ENCODE measurements around the gene SPEF1.

SPEF1 gene

DNA sequence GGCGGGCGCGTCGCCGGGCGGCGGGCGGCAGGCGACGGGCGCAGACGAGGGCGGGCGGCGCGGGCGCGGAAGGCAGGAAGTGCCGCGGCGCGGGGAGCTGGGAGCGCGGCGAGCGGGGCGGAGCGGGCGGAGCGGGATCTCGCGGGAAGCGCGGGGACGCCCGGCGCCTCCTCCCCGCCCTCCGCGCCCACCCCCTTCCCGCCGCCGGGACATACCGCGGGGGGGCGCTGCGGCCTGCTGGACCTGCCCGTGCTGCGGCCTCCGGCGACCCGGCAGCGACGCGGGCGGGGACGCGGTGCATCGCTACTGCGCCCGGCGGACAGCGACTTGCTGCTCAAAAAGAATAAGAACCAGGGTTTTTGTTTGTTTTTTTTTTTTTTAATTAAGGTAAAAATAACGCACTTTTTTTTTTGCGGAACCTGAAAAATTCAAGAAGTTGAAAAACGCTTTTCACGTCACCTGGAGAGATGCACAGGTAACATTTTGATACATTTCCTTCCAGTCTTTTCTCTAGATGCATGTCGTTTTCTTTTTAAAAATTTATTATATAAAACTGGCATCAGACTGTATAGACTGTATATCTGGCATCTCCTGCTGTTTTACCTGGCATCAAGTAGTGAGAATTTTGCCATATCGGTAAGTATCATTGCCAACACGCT is 5.5 kb upstream of the SPEF1 start, which contains the start of gene CENPB:
CENPB (minus strand) TSS at position 76 of the 659 bp plus-strand sequence. CDS start 257 bp downstream, outside the sequence.
- peak; percentile 94 for DNase-seq

DNA sequence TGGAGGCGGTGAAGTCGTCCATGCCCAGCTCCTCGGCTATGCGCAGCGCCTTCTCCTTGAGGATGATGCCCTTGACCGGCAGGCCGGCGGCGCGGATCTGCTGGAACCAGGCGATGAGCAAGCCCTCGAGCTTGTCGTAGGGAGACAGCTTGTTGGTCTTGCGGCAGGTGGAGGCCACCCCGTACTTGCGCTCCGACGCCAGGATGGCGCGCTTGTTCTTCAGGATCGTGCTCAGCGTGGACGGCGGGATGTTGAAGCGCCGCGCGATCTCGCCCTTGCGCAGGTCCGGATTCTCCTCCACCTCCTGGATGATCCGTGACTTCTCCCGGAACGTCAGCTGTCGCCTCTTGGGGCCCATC is 4.9 kb upstream of the SPEF1 start:
- DNase-seq = peak; percentile 53

DNA sequence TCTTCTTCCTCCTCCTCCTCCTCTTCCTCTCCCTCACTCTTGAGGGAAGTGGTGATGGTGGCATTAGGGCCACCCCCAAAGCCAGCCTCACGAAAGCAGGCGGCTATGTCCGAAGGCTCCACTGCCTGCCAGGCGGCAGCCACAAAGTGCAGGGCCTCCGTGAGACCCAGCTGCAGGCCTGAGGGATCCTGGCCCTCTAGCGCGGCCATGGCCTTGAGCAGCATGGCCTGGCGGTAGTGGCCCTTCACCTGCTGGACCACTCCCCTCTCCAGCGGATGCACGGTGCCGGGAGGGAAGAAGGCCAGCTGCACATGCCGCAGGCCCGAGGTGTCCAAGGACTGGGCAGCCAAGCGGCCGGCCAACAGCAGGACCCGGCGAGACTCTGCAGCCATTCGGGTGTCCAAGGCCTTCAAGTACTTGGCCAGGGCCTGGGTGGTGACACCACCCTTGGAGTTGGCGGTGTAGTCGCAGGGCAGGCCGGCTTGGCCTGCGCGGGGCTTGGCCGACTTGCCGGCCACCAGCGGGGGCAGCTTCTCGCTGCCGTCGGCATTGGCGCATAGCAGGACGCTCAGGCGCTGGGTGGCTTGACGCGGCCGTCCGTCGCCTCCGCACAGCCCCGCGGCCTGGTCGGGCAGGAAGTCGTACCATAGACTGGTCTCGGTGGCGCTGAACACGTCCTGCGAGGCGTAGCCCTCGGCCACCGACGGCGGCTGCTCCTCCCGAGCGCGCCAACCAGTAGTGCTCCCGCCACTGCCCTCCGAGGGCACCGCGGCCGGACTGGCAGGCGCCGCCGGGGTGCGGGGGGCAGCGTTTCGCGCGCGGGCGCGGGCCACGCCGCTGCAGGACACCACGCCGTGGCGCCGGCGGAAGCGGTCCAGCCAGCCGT is 4.2 kb upstream of the SPEF1 start:
- DNase-seq = no peak

- DNase-seq = no peak
These were observed 3.6 kb upstream of the SPEF1 start for GRCh38 chr20:3784863-3785239.

- DNase-seq = no peak
These were observed 3.1 kb upstream of the SPEF1 start for GRCh38 chr20:3784216-3784853.

DNA sequence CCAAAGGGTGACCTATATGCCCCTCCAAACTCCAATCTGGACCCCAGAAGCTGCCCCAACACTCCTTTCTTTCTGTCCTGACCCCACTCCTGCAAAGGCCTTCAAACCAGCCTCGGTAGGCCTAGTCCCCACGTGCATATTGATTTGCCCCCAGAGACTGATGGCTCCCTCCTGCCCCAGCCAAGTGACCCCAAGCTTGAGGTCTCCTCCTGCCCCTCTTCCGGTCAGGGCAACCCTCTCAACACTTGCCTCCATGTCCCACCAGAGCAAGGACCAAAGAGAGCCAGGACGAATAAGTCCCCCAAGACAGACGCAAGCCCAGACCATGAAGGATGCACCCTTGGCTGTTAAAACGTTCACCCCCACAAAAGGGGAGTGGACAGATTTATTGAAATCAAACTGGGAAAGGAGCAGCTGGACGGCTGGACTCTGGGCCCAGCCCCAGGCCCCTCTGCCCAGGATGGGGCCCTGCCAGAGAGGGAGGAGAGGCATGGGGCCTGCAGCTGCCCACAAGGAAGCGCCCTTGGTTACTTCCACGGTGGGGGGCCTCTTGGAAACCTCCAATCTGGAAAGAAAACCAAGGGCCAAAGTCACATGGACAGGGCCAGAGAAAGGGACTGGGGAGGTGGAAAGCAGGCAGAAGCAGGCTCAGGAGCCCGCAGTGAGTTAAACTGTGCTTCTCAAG is 2.4 kb upstream of the SPEF1 start:
- no peak for DNase-seq

- DNase-seq = no peak
These were observed 1.8 kb upstream of the SPEF1 start for GRCh38 chr20:3783068-3783489.

DNA sequence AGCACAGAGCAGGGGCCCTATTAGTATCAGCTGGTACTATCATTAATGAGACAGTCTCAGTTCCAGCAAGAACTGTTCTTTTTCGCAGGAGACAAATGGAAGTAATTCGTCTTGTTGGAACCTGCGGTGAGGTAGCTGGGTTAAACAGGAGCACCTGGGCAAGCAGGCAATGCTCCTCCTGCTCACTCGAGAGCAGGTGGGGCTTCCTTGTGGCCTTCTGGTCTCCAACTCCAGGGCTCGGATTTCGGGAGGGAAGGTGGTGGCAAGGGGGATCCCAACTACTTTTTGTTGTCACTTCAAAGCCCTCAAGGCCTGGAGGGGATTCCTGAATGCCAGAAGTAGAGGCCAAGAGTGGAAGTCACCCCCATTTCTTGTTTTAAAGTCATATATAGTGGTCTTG is 1.3 kb upstream of the SPEF1 start:
- no peak for DNase-seq

DNA sequence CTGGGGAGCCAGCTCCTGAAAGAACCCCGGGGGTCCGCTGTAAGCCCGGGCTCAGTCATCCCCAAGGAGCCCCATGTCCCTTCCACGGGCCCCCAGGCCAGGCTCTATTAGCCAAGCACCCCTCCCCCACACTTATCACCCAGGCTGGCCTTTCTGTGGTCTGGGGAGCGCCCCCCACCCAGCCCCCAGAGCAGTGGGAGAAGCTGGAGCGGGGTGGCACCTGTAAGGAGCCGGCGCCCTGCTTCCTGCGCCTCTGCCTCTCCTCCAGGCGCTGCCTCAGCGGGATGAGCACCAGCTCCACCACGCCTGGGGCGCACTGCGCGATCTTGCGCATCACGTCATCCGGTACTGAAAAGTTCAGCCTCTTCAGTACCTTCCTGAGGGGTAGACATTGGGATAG is 2.3 kb downstream of the SPEF1 start:
- DNase-seq = no peak

DNA sequence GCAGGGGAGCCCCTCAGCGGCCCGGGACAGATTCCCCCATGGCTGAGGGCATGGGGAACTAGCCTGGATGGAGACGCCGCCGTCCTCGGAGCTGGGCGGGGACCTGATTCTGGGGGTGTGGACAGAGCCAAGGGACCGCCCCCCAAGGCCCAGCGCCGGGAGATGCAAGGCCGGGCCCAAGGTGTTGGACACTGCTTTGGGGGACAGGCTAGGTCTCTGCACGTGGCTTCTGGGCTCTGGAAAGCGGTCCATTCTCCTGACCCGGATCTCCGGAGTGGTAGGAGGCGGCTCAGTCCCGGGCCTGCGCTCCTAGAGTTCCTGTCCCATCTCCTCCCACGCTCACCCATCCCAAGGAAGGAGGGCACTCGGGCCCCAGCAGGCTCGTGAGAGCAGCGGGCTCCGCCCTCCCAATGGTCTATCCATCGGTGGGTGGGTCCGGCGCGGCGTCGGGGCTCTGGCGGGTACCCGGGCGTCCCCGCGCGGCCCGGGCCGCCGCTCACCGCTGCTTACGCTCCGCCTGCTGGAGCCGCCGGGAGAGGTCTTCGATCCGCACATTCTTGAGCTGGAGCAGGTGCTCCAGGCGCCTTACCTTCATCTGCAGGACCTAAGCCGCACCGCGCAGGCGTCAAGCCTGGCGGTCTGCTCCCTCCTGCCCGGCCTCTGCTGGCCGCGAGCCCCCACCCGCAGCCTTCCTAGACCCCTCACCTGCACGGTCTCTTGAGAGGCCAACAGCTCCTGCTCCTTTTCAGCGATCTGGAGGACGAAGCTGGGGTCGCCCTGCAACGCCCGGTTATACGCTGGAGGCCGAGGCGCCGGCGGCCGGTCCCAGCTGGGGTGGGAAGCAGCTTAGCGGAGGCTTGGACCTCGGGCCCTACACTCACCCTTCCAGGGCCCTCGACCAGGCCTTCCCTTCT is 3.3 kb downstream of the SPEF1 start:
- DNase-seq = peak; percentile 55

DNA sequence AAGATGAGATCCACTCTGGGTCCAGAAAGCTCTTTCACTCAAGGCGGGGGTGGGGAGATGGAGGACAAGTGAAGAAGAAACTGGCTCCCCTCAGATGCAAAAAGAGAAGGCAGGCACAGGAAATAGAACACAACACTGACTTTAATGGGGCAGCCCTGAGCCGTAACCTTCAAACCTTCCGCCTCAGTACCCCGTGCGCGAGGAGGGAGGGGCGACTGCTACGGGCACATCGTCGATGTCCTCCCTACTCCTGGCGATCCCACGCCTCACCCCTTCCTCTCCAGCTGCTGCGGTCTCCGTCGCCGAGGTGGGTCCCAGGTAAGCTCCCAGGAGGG is 3.9 kb downstream of the SPEF1 start:
- DNase-seq = no peak

DNA sequence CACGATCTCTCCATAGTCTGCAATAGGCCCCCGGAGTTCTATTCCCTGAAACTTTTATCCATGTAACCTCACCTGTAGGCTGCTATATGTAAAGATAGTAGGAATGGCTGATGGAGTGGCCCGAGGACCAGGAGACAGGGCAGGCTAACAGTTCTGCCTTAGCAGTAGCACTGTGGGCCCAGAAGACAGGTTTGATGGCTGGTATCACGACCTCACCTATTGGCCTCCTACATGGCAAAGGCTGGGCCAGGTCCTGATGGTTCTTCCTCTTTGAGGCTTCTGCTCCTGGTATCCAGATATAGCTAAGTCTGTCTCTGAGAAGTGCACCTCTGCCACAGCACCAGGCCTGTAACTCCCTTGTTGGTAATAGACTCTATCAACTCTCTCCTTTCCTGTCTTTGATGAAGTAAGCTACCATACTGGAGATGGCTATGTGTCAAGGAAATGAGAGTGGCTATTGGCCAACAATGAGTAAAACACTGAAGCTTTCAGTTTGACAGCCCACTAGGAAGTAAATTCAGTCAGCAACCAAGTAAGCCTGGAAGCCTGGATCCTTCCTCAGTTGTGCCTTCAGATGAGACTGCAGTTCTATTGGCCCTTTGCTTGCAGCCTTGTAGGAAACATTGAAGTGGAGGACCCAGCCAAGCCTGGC is 5.7 kb downstream of the SPEF1 start:
- no peak for DNase-seq

- no peak for DNase-seq
These were observed 9.6 kb downstream of the SPEF1 start for GRCh38 chr20:3771552-3772058.

DNA sequence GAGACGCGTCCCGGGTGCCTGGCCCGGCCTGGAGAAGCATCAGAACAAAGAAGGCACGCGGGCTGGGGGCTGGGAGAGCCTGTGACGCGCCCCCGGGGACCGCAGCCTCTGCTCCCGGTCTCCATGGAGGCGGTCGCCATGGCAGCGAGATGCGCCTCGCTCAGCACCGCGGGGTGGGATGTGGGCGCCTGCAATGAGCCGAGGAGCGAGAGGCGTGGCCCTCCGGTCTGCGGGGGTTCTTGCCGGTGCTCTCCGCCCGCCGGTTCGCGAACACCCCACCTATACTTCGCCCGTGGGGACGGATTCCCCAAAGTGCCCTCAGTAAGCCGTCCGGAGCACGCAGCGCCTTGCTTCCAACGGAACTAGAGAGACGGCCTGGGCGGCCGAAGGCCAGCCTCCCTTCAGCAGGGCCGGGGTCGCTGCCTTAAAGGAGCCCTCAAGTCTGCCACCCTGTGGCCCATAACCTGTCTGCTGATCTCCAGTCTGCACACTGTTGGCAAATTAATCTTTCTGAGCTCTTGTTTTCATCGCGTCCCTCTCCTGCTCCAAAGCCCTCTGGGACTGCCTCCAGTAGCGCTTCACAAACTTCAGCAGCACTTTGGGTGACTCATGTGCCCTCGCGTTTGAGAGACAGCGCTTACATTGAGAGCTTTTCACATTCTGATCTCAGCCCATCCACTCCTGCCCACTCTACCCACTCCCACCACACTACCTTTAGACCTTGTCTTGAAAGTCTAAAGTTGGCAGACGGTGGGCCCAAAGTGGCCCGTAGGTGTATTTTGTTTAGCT is 12.7 kb downstream of the SPEF1 start:
- peak; percentile 78 for DNase-seq

DNA sequence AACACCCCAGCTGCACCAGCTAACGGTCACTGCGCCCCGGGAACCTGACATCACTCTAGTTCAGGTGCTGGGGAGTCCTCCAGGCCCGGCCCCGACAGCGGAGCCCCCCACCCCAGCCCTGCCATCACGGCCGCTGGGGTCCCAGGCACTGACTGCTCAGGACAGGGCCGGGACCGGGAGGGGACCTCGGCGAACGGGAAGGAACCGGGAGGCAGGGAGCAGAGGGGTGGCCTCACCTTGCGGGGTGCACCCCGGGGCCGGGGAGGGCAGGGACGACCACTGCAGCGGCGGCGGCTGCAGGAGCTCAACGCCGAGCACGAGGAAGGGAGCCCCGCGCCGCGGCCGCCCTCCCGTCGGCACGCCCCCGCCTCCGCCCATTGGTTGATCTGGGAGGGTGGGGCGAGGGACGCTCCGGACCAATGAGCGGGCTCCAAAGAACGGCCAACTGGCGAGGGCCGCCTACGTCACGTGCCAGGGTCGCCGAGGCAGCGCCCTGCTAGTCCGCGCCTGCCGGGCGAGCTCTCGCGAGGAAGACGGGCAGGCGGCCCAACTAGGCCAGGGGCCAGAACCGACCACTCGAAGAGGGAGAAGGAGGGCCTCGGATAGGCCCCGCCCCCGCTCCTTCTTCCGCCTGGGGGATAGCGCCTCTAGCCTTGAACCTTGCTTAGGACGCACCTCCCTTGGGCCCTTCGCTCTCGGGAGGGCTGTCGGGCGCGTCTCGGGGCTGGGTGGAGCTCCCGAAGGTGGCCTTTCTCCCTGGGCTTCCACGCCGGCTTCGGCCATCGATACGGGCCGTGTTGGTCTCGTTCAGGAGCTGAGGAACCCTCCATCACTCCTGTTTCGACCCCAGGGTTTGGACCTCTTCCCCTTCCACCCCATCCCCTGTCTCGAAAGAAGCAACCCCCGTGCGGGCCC is 13.6 kb downstream of the SPEF1 start, which contains the start of gene ADISSP:
ADISSP (minus strand) TSS at position 327 of the 915 bp plus-strand sequence. CDS start 7,653 bp downstream, outside the sequence.
- DNase-seq = peak; percentile 100

DNA sequence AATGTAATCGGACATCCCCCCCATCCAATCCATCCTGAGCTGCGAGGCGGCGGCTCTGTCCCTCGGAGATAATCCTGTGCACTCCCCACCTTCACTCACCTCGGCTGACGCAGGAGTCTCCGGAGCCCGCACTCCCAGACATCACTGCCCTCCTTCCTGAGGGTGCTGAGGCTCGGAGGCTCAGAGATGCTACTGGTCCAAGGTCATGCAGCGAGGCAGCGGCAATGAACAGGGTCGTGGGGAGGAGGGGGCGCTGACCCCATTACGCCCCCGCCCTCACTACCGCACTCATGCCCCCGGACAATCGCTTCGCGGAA is 14.2 kb downstream of the SPEF1 start:
- DNase-seq = no peak

DNA sequence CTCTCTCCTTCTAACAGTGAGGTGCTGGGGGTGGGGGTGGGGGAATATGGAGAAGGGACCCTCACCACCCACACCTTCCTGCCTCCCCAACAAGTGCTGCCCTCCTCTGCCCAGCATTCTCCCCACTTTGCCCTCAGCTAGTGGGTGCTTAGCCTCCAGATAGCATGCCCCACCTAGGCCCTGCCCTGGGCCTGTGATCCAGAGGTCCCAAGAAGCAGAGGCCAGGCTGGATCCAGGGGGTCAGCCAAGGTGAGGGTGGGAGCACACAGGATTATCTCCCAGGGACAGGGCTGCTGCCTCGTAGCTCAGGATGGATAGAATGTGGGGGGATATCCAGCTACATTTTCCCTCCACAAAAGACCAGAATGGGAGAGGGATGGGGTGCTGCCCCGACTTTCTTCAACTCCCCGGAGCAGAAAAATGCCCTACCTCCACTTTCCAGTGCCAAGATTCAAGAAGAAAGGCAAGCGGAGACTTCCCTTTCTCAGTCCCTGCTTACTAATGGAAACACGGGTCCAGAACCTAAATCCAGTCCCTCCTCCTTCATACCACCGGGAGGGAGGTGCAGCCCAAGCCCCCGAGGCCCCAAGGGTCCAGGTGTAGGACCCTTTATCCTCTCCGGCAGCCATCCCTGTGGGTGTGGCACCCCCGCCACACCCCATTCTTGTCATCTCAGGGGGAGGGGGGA is 14.7 kb downstream of the SPEF1 start:
- no peak for DNase-seq

- DNase-seq = no peak
These were observed 15.9 kb downstream of the SPEF1 start for GRCh38 chr20:3765171-3765882.
